Measurements from ENCODE around the gene BDNF.

BDNF gene

GRCh38 chr11:27717801-27718229, 17.6 kb upstream of the BDNF start:
- H3K27me3 Mint-ChIP-seq, result peaks cover 84% of the 10 kb centered on the region
- no peak overlapping the region for H3K27ac Mint-ChIP-seq
- peak overlapping the region in 1 of 2 donors; percentile 42 for H3K4me3 Mint-ChIP-seq
- H3K9me3 Mint-ChIP-seq, result peaks cover 10 to 15% of the 10 kb centered on the region in 2 donors
- H3K4me1 Mint-ChIP-seq, result peaks cover 30% of the 10 kb centered on the region
- ATAC-seq, result no peak
- no peak for DNase-seq

GRCh38 chr11:27717377-27717776, 17.1 kb upstream of the BDNF start:
- peaks cover 26% of the 10 kb centered on the region for H3K4me1 Mint-ChIP-seq
- DNase-seq, result no peak
- no peak overlapping the region for H3K27ac Mint-ChIP-seq
- H3K27me3 Mint-ChIP-seq, result peaks cover 80% of the 10 kb centered on the region
- no peak overlapping the region for H3K4me3 Mint-ChIP-seq
- H3K9me3 Mint-ChIP-seq, result peaks cover 10 to 15% of the 10 kb centered on the region in 2 donors
- peak; percentile 46 for ATAC-seq

- ATAC-seq (no peak), DNase-seq (no peak)
- Mint-ChIP-seq H3K27me3 (peaks cover 75% of the 10 kb centered on the region), H3K4me1 (peaks cover 20% of the 10 kb centered on the region), H3K27ac (no peak overlapping the region), H3K4me3 (no peak overlapping the region), H3K9me3 (peaks cover 10 to 15% of the 10 kb centered on the region in 2 donors)
These were observed 16.6 kb upstream of the BDNF start for GRCh38 chr11:27716835-27717234.

GRCh38 chr11:27716216-27716615, 16.0 kb upstream of the BDNF start:
- Mint-ChIP-seq H3K4me3 (no peak overlapping the region), H3K9me3 (peaks cover 9 to 14% of the 10 kb centered on the region in 2 donors), H3K4me1 (peaks cover 14% of the 10 kb centered on the region), H3K27ac (no peak overlapping the region), H3K27me3 (peaks cover 68% of the 10 kb centered on the region)
- no peak for ATAC-seq
- no peak for DNase-seq

GRCh38 chr11:27711725-27712124, 11.5 kb upstream of the BDNF start:
- Mint-ChIP-seq H3K4me1 (no peaks in the 10 kb centered on the region), H3K27me3 (peaks cover 37% of the 10 kb centered on the region), H3K9me3 (no peaks in the 10 kb centered on the region), H3K27ac (no peak overlapping the region), H3K4me3 (no peak overlapping the region)
- DNase-seq (no peak), ATAC-seq (no peak)

GRCh38 chr11:27710536-27710935, 10.3 kb upstream of the BDNF start:
- no peaks in the 10 kb centered on the region for H3K9me3 Mint-ChIP-seq
- H3K4me3 Mint-ChIP-seq, result no peak overlapping the region
- H3K27me3 Mint-ChIP-seq, result peaks cover 33% of the 10 kb centered on the region
- no peak for DNase-seq
- no peak for ATAC-seq
- H3K27ac Mint-ChIP-seq, result no peak overlapping the region
- H3K4me1 Mint-ChIP-seq, result no peaks in the 10 kb centered on the region

- Mint-ChIP-seq H3K27ac (no peak overlapping the region), H3K4me1 (no peaks in the 10 kb centered on the region), H3K4me3 (no peak overlapping the region), H3K9me3 (no peaks in the 10 kb centered on the region), H3K27me3 (peaks cover 41% of the 10 kb centered on the region)
- DNase-seq (no peak), ATAC-seq (no peak)
These were observed 7.4 kb upstream of the BDNF start for GRCh38 chr11:27707676-27708075.

- Mint-ChIP-seq H3K9me3 (no peaks in the 10 kb centered on the region), H3K4me1 (peaks cover 8% of the 10 kb centered on the region), H3K4me3 (no peak overlapping the region), H3K27me3 (peaks cover 56% of the 10 kb centered on the region), H3K27ac (no peak overlapping the region)
- ATAC-seq, result no peak
- no peak for DNase-seq
These were observed 5.9 kb upstream of the BDNF start for GRCh38 chr11:27705873-27706820.

- H3K9me3 Mint-ChIP-seq, result no peaks in the 10 kb centered on the region
- H3K27me3 Mint-ChIP-seq, result peaks cover 83% of the 10 kb centered on the region
- peaks cover 32% of the 10 kb centered on the region for H3K4me1 Mint-ChIP-seq
- ATAC-seq, result no peak
- H3K27ac Mint-ChIP-seq, result no peak overlapping the region
- no peak overlapping the region for H3K4me3 Mint-ChIP-seq
- DNase-seq, result no peak
These were observed 3.2 kb upstream of the BDNF start for GRCh38 chr11:27703481-27703880.

- Mint-ChIP-seq H3K9me3 (no peaks in the 10 kb centered on the region), H3K27me3 (peaks cover 85% of the 10 kb centered on the region), H3K4me1 (peaks cover 33% of the 10 kb centered on the region), H3K4me3 (no peak overlapping the region), H3K27ac (no peak overlapping the region)
- DNase-seq (no peak), ATAC-seq (no peak)
These were observed 2.6 kb upstream of the BDNF start for GRCh38 chr11:27702811-27703210.

- Mint-ChIP-seq H3K4me1 (peaks cover 33% of the 10 kb centered on the region), H3K9me3 (no peaks in the 10 kb centered on the region), H3K27me3 (peaks cover 84% of the 10 kb centered on the region), H3K27ac (no peak overlapping the region), H3K4me3 (peak overlapping the region; percentile 88 to 95)
- peak in 1 of 2 donors; percentile 9 for DNase-seq
- ATAC-seq, result peak; percentile 36
These were observed 1.3 kb upstream of the BDNF start for GRCh38 chr11:27701355-27702105.

GRCh38 chr11:27699926-27700350, 317 bp downstream of the BDNF start:
- H3K4me3 Mint-ChIP-seq, result peak overlapping the region; percentile 62 to 74
- no peak overlapping the region for H3K27ac Mint-ChIP-seq
- DNase-seq, result no peak
- no peak for ATAC-seq
- peaks cover 87% of the 10 kb centered on the region for H3K27me3 Mint-ChIP-seq
- peaks cover 33% of the 10 kb centered on the region for H3K4me1 Mint-ChIP-seq
- H3K9me3 Mint-ChIP-seq, result no peaks in the 10 kb centered on the region

GRCh38 chr11:27699242-27699925, 871 bp downstream of the BDNF start:
- no peak overlapping the region for H3K27ac Mint-ChIP-seq
- no peak for DNase-seq
- no peak for ATAC-seq
- peak overlapping the region; percentile 62 to 74 for H3K4me3 Mint-ChIP-seq
- peaks cover 82% of the 10 kb centered on the region for H3K27me3 Mint-ChIP-seq
- no peaks in the 10 kb centered on the region for H3K9me3 Mint-ChIP-seq
- H3K4me1 Mint-ChIP-seq, result peaks cover 33% of the 10 kb centered on the region

- Mint-ChIP-seq H3K4me1 (peaks cover 33% of the 10 kb centered on the region), H3K27me3 (peaks cover 80% of the 10 kb centered on the region), H3K4me3 (peak overlapping the region; percentile 52 to 74), H3K9me3 (no peaks in the 10 kb centered on the region), H3K27ac (no peak overlapping the region)
- peak; percentile 84 for ATAC-seq
- DNase-seq, result peak; percentile 62 to 70
These were observed 1.4 kb downstream of the BDNF start for GRCh38 chr11:27698872-27699241.

GRCh38 chr11:27697679-27698275, 2.5 kb downstream of the BDNF start:
- Mint-ChIP-seq H3K4me1 (peaks cover 33% of the 10 kb centered on the region), H3K27ac (no peak overlapping the region)
- no peak for ATAC-seq

More at GRCh38 chr11:27697679-27698275, 2.5 kb downstream of the BDNF start:
- Mint-ChIP-seq H3K27me3 (peaks cover 69% of the 10 kb centered on the region), H3K4me3 (no peak overlapping the region), H3K9me3 (no peaks in the 10 kb centered on the region)
- DNase-seq, result no peak
